Medulla oblongata (tissue), 1 donor: ENCODE data around the gene MIP.
"Not testable (repeated sequence)": the region's sequence is repeated elsewhere in the genome, so short reads cannot be mapped to it uniquely, and the experiment has no call there.

ENCODE experiments used
- DNase-seq: peaks from one replicate; pipeline ENCODE4 v3.0.0-alpha.2; 2015; ENCODE audit errors: extremely low spot score

The MIP gene

GRCh38 chr12:56410768-56411167 lies 43.7 kb downstream of the MIP start:
- no peak for DNase-seq

GRCh38 chr12:56408799-56409417 lies 45.5 kb downstream of the MIP start:
- no peak for DNase-seq

GRCh38 chr12:56404227-56404626 lies 50.2 kb downstream of the MIP start:
- DNase-seq: not testable (repeated sequence)

GRCh38 chr12:56401612-56402011 lies 52.8 kb downstream of the MIP start:
- DNase-seq: not testable (repeated sequence)

- not testable (repeated sequence) for DNase-seq
Measured at GRCh38 chr12:56401125-56401524, 53.3 kb downstream of the MIP start.
